Activated CD8-positive, alpha-beta memory T cell treated with anti-CD3 and anti-CD28 coated beads for 36 hours (primary cell): ENCODE data around the gene SCN9A. TPM values are rescaled to one million over a fixed set of nuclear protein-coding genes. Genes with fewer than 3 reads are reported as not detected.
"Not testable (repeated sequence)": the region's sequence is repeated elsewhere in the genome, so short reads cannot be mapped to it uniquely, and the experiment has no call there.

Experiments used
- CTCF ChIA-PET: fragments of 350-600 bp; sonication (Branson Sonifier 250); formaldehyde crosslinking; loops from one replicate; lab custom pipeline; 2021; ENCODE audit warnings: antibody characterized with exemption; lab: Charles Lee
- POLR2A ChIA-PET: fragments of 350-600 bp; sonication (Branson Sonifier 250); formaldehyde crosslinking; loops from one replicate; lab custom pipeline; 2021; ENCODE audit warnings: antibody characterized with exemption; lab: Charles Lee
- total RNA-seq, 2 experiments: library from RNA; stranded (reverse); gene quantifications; one replicate each; pipeline ENCODE4 v1.2.3, GENCODE V29; 2021

The SCN9A gene
- total RNA-seq, 2 experiments from 2014 or later = not detected

DNA sequence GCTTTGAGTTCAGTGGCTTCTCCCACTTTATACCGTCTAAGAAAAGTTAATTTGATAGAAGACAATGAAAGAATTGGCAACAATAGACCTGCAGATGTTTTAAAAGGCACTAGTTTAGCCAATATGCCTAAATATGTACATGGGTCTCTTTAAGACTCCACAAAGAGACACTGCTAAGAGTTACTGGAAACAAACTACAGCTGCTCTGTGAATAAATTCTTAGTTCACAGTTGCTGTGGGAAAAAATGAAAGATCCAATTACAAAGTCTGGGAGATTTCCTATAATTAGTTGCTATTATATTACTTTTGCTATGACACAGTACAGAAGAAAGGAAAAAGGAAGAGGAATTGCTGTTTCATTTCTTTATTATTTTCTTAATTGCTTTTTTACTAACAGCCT lies 34.3 kb downstream of the SCN9A start:
- ChIA-PET CTCF (no interaction called here), POLR2A (no interaction called here)

DNA sequence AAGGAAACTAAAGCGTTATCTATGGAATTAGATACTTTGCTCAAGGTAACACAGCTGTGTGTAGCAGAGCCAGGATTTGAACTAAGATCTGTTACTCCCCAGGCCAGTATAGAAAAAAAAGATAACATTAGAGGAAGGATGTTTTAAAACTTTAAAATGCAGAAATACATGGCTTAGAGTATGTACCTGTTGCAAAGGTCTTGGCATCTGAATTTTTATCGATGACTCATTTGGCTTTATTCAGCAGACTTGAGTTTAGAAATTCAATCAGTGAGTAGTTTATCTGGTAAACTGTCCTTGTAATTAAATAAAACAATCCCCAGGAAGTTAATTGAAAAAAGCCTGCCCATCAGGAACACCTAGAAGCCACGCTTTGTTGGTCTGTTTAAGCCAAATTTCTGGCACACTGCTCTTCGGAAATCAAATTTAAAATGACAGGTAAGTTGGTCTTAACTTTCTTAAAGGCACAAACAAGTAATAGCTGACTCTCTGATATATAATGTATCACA lies 36.9 kb downstream of the SCN9A start:
- POLR2A ChIA-PET = no interaction called here
- CTCF ChIA-PET = no interaction called here

- POLR2A ChIA-PET = no interaction called here
- CTCF ChIA-PET = no interaction called here
These were observed 37.8 kb downstream of the SCN9A start for GRCh38 chr2:166337932-166338331.

GRCh38 chr2:166335284-166335683 lies 40.5 kb downstream of the SCN9A start:
- ChIA-PET CTCF (no interaction called here), POLR2A (no interaction called here)

DNA sequence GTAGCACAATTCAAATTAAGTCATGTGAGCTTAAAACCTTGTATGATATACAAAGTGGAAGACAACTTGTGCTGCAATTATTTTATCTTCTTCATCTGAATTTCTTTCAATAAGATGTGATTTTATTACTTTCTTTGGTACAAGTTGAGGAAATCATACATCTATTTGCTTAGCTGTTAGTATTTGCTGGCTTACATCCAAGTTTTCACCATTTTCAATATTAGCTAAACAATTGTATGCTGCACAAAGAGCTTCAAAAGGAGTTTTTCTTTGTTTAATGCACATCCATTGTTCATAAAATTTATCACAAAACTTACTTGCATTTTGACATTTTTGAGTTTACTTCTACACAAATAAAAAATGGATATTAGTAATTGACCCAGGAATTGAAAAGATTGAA lies 40.9 kb downstream of the SCN9A start:
- CTCF ChIA-PET = no interaction called here
- POLR2A ChIA-PET = no interaction called here

GRCh38 chr2:166333801-166334200 lies 41.9 kb downstream of the SCN9A start:
- CTCF ChIA-PET = no interaction called here
- POLR2A ChIA-PET = no interaction called here

DNA sequence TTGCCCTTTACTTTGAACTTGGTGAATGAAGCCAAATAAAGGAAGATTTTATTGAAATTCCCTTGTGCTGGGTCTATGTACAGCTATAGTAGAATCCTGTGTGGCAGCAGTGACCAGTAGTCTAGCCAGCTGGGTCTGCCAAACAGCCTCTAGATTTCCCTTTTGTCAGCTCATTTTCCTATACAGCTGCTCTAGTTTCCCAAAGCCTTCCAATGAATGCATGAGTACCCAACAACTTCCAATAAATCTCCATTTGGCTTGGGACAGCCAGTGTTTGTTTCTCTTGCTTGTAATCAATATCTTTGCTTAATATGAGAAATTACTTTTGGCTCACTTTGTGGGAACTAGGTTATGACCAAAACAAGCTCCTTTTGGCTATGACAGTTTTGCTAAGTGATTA lies 43.6 kb downstream of the SCN9A start:
- ChIA-PET POLR2A (no interaction called here), CTCF (no interaction called here)

GRCh38 chr2:166331468-166331867 lies 44.3 kb downstream of the SCN9A start:
- ChIA-PET CTCF (no interaction called here), POLR2A (no interaction called here)

- ChIA-PET POLR2A (no interaction called here), CTCF (no interaction called here)
These were observed 46.3 kb downstream of the SCN9A start for GRCh38 chr2:166329465-166329864.

GRCh38 chr2:166328147-166328546 lies 47.6 kb downstream of the SCN9A start:
- ChIA-PET POLR2A (no interaction called here), CTCF (no interaction called here)

- CTCF ChIA-PET = no interaction called here
- POLR2A ChIA-PET = no interaction called here
These were observed 54.7 kb downstream of the SCN9A start for GRCh38 chr2:166321076-166321475.

DNA sequence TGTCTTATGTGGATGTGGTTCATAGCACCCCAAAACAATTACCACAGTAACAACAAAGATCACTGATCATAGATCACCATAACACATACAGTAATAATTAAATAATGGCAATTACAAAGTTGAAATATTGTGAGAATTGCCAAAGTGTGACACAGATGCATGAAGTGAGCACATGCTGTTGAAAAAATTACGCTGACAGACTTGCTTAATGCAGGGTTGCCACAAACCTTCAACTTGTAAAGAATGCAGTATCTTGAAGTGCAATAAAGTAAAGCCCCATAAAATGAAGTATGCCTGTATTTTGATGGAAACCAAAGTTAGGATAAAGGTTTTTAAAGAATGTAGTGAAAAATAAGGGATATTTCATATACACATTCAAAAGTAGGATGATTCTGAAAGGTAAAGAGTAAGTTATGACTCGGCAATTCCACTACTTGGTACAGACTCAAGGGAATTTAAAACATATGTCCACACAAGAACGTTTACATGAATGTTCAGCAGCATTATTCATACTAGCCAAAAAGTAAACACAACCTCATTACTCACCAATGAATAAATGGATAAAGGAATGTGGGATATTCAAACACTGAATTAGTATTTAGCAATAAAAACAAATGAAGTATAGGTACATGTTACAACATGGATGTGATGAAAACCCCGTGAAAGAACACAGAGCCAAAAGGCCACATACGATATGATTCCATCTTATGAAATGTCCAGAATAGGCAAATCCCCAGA lies 61.6 kb downstream of the SCN9A start:
- CTCF ChIA-PET = no interaction called here
- POLR2A ChIA-PET = no interaction called here

DNA sequence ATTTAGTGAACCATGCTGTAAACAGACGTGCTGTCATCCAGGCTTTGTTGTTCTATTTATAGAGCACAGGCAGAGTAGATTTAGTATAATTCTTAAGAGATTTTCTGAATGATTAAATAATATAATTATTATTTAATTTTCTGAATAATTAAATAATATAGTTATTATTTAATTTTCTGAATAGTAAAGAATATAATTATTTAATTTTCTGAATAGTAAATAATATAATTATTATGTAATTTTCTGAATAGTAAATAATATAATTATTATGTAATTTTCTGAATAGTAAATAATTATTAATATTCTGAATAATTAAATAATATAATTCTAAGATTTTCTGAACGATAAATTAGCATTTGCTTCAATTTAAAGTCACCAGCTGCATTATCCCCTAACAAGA lies 62.9 kb downstream of the SCN9A start:
- CTCF ChIA-PET, POLR2A ChIA-PET: not testable (repeated sequence)

DNA sequence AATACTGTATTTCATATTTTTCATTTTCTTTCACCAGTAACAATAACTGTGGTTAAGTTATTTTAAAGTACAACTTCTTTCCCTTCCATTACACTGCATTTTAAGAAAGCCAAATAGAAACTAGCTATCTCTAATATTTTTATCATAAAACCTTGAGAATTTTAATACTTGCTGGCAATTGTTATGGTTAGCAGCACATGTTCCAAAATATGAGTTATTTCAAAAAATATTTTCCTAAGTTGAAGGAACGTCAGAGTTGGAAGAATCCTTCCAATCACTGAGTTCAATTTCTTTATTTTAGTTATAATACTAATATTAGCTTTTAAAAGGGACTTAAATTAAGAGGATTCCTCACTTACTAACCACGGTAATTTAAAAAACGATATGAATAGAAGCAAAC lies 68.4 kb downstream of the SCN9A start:
- ChIA-PET POLR2A (no interaction called here), CTCF (no interaction called here)

DNA sequence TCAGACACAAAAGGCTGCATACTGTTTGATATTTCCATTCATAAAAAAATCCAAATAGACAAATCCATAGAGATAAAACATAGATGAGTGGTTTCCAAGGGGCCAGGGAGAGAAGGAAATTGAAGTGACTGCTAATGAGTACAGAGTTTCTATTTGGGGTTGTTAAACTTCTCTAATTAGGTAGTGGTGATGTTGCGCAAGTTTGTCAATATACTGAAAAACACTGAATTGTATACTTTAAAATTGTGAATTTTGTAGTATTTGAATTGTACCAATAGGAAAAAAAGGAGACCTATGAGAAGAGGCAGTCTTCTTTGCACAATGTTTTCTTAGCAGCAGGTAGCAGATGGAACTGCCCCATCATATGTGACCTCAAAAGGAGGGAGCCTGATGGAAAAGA lies 71.1 kb downstream of the SCN9A start:
- ChIA-PET POLR2A (no interaction called here), CTCF (no interaction called here)

- ChIA-PET POLR2A (no interaction called here), CTCF (no interaction called here)
These were observed 73.7 kb downstream of the SCN9A start for GRCh38 chr2:166302036-166302435.

GRCh38 chr2:166297951-166298350 lies 77.8 kb downstream of the SCN9A start:
- ChIA-PET CTCF (no interaction called here), POLR2A (no interaction called here)

DNA sequence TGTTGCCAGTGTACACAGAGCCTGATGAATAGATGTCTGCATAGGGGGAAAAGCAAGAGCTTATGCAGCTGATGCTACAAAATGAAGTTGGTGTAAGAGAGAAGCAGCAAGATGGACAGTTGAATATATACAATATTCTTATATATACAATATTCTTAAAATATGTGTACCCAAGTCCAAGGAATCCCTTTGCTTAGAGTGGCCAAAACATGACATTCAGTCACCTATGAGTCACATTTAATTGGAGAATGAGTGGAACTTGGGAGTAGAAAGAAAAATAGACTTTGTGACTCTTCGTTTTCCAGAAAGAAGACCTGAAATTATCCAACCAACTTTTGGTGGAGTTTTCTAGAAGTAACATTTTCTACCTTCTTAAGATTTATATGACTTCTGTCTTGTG lies 81.8 kb downstream of the SCN9A start:
- CTCF ChIA-PET = no interaction called here
- POLR2A ChIA-PET = no interaction called here

GRCh38 chr2:166285215-166285614 lies 90.5 kb downstream of the SCN9A start:
- POLR2A ChIA-PET = no interaction called here
- CTCF ChIA-PET = no interaction called here

GRCh38 chr2:166284359-166284758 lies 91.4 kb downstream of the SCN9A start:
- ChIA-PET POLR2A (no interaction called here), CTCF (no interaction called here)

DNA sequence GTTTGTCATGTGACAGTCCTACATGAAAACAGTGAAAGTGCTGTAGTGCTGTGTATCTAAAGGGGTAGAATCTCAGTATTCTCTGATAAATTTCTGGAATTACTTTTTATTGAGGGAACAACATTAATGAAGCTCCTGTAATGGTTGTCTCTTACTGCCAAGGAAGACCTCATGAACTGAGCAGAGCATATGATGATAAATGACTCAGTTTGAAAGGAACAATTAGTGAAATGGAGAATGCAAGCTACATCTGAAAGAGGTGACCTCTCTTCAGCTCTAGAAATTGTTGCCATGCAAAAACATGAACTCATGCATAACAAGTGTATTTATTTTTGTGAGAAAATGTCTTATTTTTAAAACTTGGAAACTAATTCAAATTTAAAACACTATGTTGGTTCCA lies 93.6 kb downstream of the SCN9A start:
- POLR2A ChIA-PET = no interaction called here
- CTCF ChIA-PET = no interaction called here

DNA sequence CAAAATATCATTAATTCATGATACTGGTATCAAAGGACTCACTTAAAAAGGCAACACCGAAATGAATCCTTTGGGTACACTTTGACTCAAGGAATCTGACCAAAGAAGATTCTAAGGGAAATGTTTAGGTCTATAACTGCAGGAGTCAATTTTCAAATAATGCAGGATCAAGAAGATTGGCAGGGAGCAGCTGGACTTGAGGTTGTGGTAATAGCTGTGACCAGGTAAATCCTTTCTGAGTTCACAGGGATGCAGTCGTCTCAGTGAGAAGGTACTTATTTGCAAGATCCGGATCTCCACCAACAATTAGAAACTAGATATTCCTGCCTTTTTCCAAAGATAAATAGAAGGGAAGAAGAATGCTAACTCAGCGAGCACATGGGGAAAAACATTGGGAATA lies 96.9 kb downstream of the SCN9A start:
- POLR2A ChIA-PET = no interaction called here
- CTCF ChIA-PET = no interaction called here
